Activated T-helper 9 cell treated with anti-CD3 and anti-CD28 coated beads, Interleukin-2, amount 50 U/mL, for 16 hours (primary cell): ENCODE measurements around the gene TGM3.

ENCODE experiments used
- DNase-seq: peaks from one replicate; pipeline ENCODE4 v3.0.0-alpha.2; 2020; ENCODE audit warnings: low read depth

Gene TGM3

GRCh38 chr20:2285193-2285592 is 10.6 kb upstream of the TGM3 start:
- no peak for DNase-seq

GRCh38 chr20:2285613-2286012 is 10.2 kb upstream of the TGM3 start:
- no peak for DNase-seq

- no peak for DNase-seq
These were observed 8.3 kb upstream of the TGM3 start for GRCh38 chr20:2287504-2287903.

GRCh38 chr20:2289475-2289874 is 6.3 kb upstream of the TGM3 start:
- DNase-seq: no peak

GRCh38 chr20:2290486-2290885 is 5.3 kb upstream of the TGM3 start:
- no peak for DNase-seq

- no peak for DNase-seq
These were observed 3.2 kb upstream of the TGM3 start for GRCh38 chr20:2292416-2293110.

GRCh38 chr20:2293486-2293885 is 2.3 kb upstream of the TGM3 start:
- no peak for DNase-seq

- DNase-seq: no peak
These were observed 1.8 kb upstream of the TGM3 start for GRCh38 chr20:2293971-2294370.

- DNase-seq: no peak
These were observed 515 bp upstream of the TGM3 start for GRCh38 chr20:2295286-2295685.

- no peak for DNase-seq
These were observed 939 bp downstream of the TGM3 start for GRCh38 chr20:2296524-2297356.

- no peak for DNase-seq
These were observed 1.5 kb downstream of the TGM3 start for GRCh38 chr20:2297357-2297728.

GRCh38 chr20:2298116-2298515 is 2.3 kb downstream of the TGM3 start:
- no peak for DNase-seq

- DNase-seq: no peak
These were observed 2.9 kb downstream of the TGM3 start for GRCh38 chr20:2298701-2299100.

- DNase-seq: no peak
These were observed 3.5 kb downstream of the TGM3 start for GRCh38 chr20:2299301-2299700.

GRCh38 chr20:2300002-2300401 is 4.2 kb downstream of the TGM3 start:
- no peak for DNase-seq

- no peak for DNase-seq
These were observed 4.6 kb downstream of the TGM3 start for GRCh38 chr20:2300420-2300819.

- DNase-seq: no peak
These were observed 5.4 kb downstream of the TGM3 start for GRCh38 chr20:2301164-2301622.

- DNase-seq: no peak
These were observed 6.7 kb downstream of the TGM3 start for GRCh38 chr20:2302384-2303060.

GRCh38 chr20:2303673-2304072 is 7.9 kb downstream of the TGM3 start:
- DNase-seq: no peak

GRCh38 chr20:2304180-2304579 is 8.4 kb downstream of the TGM3 start:
- no peak for DNase-seq

- no peak for DNase-seq
These were observed 9.2 kb downstream of the TGM3 start for GRCh38 chr20:2305029-2305428.

- DNase-seq: no peak
These were observed 9.7 kb downstream of the TGM3 start for GRCh38 chr20:2305479-2305878.

- DNase-seq: no peak
These were observed 10.1 kb downstream of the TGM3 start for GRCh38 chr20:2305946-2306345.
